GM13976 (cell line): ENCODE measurements around the gene THAP8.
A peak's percentile ranks its signal among the peaks of the same experiment; 100 is the strongest.

Source experiments
- DNase-seq: peaks from one replicate; pipeline ENCODE4 v3.0.0; 2012; ENCODE audit warnings: low spot score
- CTCF ChIP-seq: IDR thresholded peaks from 2 replicates; pipeline ENCODE4 v1.5.1; 2012; ENCODE audit warnings: borderline replicate concordance, mild to moderate bottlenecking; ENCODE audit not compliant: insufficient read depth; ENCODE audit errors: extremely low read depth, missing control alignments, control extremely low read depth
- in situ Hi-C: fragments of 300-500 bp; cut with MboI; formaldehyde crosslinking; loops from one replicate; pipeline ENCODE4 v1.12.0; 2022; ENCODE audit warnings: low sequenced_read_pairs, mixed read lengths, inconsistent platforms; ENCODE audit not compliant: unreplicated experiment

Gene THAP8

DNA sequence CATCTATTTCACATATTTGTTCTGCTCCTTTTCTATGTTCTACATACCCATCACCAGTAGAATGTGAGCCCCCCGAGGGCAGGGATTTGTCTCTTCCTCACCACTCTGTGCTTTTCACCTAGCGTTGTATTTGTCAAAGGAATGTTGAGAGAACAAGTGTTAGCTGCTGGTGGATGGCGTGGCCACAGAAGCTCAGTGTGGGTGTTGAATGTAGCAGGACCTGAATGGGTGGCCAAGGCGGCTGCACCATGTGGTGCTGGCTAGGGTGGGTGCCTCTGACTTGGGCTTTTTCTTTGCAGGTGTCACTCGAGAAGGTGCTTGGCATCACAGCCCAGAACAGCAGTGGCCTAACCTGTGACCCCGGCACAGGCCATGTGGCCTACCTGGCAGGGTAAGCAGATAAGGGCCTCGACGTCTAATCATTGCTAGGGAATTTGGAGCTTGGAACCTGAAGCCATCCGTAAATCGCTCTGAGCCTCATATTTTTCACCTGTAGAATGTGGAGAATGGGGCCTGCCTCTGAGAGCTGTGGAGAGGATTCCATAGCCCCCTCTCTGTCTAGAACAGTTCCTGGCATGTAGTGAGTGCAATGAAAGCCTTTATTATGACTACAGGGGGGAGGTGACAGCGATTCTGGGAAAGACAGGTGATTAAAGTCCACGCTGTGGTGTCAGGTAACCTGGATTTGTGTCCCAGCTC, 4.5 kb upstream of the THAP8 start:
- no peak for TF ChIP-seq CTCF
- in situ Hi-C loops: no loop called here
- DNase-seq: no peak

GRCh38 chr19:36054733-36055686, 925 bp upstream of the THAP8 start, which contains the start of gene WDR62:
WDR62 (plus strand) TSS chr19:36054897; CDS start chr19:36054972, 75 bp downstream.
- in situ Hi-C loops: no loop called here
- TF ChIP-seq CTCF: no peak
- DNase-seq: peak; percentile 98

DNA sequence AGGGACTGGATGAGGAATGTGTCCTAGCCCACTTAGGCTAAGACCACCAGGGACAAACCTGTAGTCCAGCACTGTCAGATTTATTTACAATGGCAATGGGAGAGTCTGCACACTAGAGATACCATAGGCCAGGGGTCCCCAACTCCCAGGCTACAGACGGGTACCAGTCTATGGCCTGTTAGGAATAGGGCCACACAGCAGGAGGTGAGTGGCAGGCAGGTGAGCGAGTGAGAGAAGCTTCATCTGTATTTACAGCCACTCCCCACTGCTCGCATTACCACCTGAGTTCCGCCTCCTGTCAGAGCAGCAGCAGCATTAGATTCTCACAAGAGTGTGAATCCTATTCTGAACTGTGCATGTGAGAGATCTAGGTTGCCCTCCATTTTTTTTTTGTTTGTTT, 2.4 kb downstream of the THAP8 start:
- in situ Hi-C loops: no loop called here
- no peak for DNase-seq
- no peak for TF ChIP-seq CTCF

GRCh38 chr19:36051236-36051635, 2.8 kb downstream of the THAP8 start:
- no peak for DNase-seq
- TF ChIP-seq CTCF: peak; percentile 26
- in situ Hi-C loops: no loop called here

DNA sequence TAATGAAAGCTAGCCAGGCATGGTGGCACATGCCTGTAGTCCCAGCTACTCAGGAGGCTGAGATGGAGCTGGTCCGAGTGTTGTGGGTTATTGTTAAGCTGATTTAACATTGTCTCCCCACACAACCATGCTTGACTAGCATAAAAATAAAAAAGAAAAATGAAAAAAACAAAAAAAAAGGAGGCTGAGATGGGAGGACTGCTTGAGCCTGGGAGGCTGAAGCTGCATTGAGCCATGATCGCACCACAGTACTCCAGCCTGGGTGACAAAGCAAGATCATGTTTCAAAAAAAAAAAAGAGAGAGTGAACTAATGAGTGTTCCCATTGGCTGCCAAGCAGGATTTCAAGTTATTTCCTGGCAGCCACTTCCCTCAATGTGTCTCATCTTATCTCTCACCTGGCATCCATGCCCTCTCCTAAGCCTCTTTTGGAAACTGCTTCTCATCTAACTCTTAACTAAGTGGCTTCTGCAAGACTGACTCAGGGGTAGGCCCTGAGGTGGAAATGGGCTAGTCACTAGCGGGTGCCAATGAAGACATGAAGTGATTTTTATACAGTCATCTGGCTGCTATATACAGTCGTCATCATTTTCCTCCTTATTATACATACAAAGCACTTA, 4.9 kb downstream of the THAP8 start:
- in situ Hi-C loops: no loop called here
- no peak for TF ChIP-seq CTCF
- DNase-seq: no peak

GRCh38 chr19:36047835-36048234, 6.2 kb downstream of the THAP8 start:
- DNase-seq: no peak
- TF ChIP-seq CTCF: no peak

More at GRCh38 chr19:36047835-36048234, 6.2 kb downstream of the THAP8 start:
- in situ Hi-C loops: no loop called here
